ENCODE data around the gene ZNF219.

DNA sequence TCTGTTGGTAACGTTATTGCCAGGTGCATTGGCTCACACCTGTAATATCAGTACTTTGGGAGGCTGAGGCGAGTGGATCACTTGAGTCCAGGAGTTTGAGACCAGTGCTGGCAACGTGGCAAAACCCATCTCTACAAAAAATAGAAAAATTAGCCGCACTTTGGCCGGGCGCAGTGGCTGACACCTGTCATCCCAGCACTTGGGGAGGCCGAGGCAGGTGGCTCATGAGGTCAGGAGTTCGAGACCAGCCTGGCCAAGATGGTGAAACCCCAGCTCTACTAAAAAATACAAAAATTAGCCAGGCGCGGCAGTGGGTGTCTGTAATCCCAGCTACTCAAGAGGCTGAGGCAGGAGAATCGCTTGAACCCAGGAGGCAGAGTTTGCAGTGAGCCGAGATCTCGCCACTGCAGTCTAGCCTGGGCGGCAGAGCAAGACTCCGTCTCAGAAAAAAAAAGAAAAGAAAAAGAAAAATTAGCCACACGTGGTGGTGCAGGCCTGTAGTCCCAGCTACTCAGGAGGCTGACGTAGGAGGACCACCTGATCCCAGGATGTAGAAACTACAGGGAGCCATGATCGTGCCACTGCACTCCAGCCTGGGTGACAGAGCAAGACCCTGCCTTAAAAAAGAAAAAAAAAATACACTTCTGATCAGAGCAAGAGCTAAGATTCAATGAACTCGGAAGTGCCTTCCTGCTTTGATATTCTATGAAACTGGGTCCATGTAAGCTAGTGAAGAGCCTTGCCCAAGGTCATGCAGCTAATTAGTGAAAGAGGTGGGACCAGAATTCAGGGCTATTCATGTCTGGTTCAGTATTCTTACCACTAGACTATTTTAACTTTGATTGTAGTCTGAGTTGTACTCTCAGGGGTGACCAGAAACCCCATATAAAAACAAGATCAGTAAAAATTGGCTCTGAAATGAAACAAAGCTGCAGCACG is 45.0 kb downstream of the ZNF219 start:
- TF ChIP-seq CBFB (IDR thresholded peaks at IDR 0.05; ENCODE audit: low read depth), result no peak
- no peak for TF ChIP-seq POLR2A (IDR thresholded peaks at IDR 0.05; ENCODE audit: low read depth, low read length)
